A549 (cell line): ENCODE results near the gene IL1B. TPM values are rescaled to one million over a fixed set of nuclear protein-coding genes. Genes with fewer than 3 reads are reported as not detected.

Experiments used
- ATAC-seq, 2 experiments: fragments of 200-7000 bp in 1 of 2; fragments of >200 bp in 1 of 2; cut with Nextera tagmentation in 1 of 2; cut with Tn5 transposase in 1 of 2; 3 replicates each; pipeline versions ENCODE4 v1.8.0 to v1.9.1; 2018 to 2020; ENCODE audit warnings: mild to moderate bottlenecking in 1 of 2, moderate library complexity in 1 of 2
- CTCF ChIA-PET: fragments of 300-600 bp; sonication (Branson Sonifier 250); formaldehyde crosslinking; extraction: SDS; loops from one replicate; lab custom pipeline; 2021; ENCODE audit warnings: antibody characterized with exemption, inconsistent platforms; lab: Yijun Ruan, JAX
- POLR2A ChIA-PET: fragments of 350-600 bp; formaldehyde crosslinking; extraction: SDS; loops from one replicate; lab custom pipeline; 2021; ENCODE audit warnings: antibody characterized with exemption, inconsistent platforms; lab: Yijun Ruan, JAX
- DNase-seq, 2 experiments: peaks; one replicate each; pipeline versions ENCODE4 v3.0.0 to v3.0.0-alpha.2; 2011 to 2016; ENCODE audit warnings: low read depth in 1 of 2, low spot score in 1 of 2
- FAIRE-seq: peaks from 2 replicates; lab custom pipeline; 2011; peaks lifted over from hg19 to GRCh38; lab: Jason Lieb, UNC
- H3K27ac ChIP-seq, 2 experiments: fragments of >200 bp; sonication (Bioruptor Twin); formaldehyde crosslinking; 3 replicates each; pipeline ENCODE4 v1.5.1; 2016 to 2017
- H3K4me1 ChIP-seq: fragments of >200 bp; sonication (Bioruptor Twin); formaldehyde crosslinking; 3 replicates; pipeline ENCODE4 v1.6.1; 2016
- H3K4me2 ChIP-seq: fragments of >200 bp; sonication (Bioruptor Twin); formaldehyde crosslinking; 3 replicates; pipeline ENCODE4 v1.6.1; 2016
- H3K4me3 ChIP-seq: fragments of >200 bp; sonication (Bioruptor Twin); formaldehyde crosslinking; 3 replicates; pipeline ENCODE4 v1.5.1; 2016
- H3K9me3 ChIP-seq: fragments of >200 bp; sonication (Bioruptor Twin); formaldehyde crosslinking; 3 replicates; pipeline ENCODE4 v1.6.1; 2016
- BHLHE40 ChIP-seq: IDR thresholded peaks from 2 replicates; pipeline ENCODE4 v1.6.1; 2012; ENCODE audit warnings: low read depth, low read length, inconsistent platforms
- EHF ChIP-seq: fragments of 250-450 bp; sonication (Bioruptor Pico); IDR thresholded peaks from 2 replicates; pipeline ENCODE4 v1.5.0; 2020; ENCODE audit warnings: mild to moderate bottlenecking
- FOSL2 ChIP-seq, 2 experiments: fragments of 450-650 bp in 1 of 2; fragments of >200 bp in 1 of 2; sonication (Bioruptor Twin) in 1 of 2; formaldehyde crosslinking; IDR thresholded peaks; 2 replicates each; pipeline versions ENCODE4 v1.5.0 to v1.6.1; 2016 to 2020; ENCODE audit warnings: mild to moderate bottlenecking in 1 of 2, moderate library complexity in 1 of 2
- FOXS1 ChIP-seq: fragments of 250-450 bp; sonication (Bioruptor Pico); IDR thresholded peaks from 2 replicates; pipeline ENCODE4 v1.5.0; 2020; ENCODE audit warnings: mild to moderate bottlenecking, moderate library complexity
- HOXA7 ChIP-seq: fragments of 250-450 bp; sonication (Bioruptor Pico); IDR thresholded peaks from 2 replicates; pipeline ENCODE4 v1.5.0; 2020; ENCODE audit warnings: mild to moderate bottlenecking, moderate library complexity
- HOXB13 ChIP-seq: fragments of 250-450 bp; sonication (Bioruptor Pico); IDR thresholded peaks from 2 replicates; pipeline ENCODE4 v1.5.0; 2020; ENCODE audit warnings: low read depth, mild to moderate bottlenecking, moderate library complexity
- HOXB5 ChIP-seq: fragments of 250-450 bp; sonication (Bioruptor Pico); IDR thresholded peaks from 2 replicates; pipeline ENCODE4 v1.5.0; 2020; ENCODE audit warnings: mild to moderate bottlenecking, moderate library complexity
- MAFK ChIP-seq: fragments of 450-650 bp; IDR thresholded peaks from 2 replicates; pipeline ENCODE4 v1.6.1; 2014; ENCODE audit not compliant: partially characterized antibody
- RAD21 ChIP-seq, 2 experiments: fragments of >200 bp in 1 of 2; sonication (Bioruptor Twin) in 1 of 2; formaldehyde crosslinking in 1 of 2; IDR thresholded peaks in 1 of 2; conservative IDR thresholded peaks in 1 of 2; 2 replicates in 1 of 2; 3 replicates in 1 of 2; pipeline ENCODE4 v1.6.1; 2012 to 2018; ENCODE audit warnings: inconsistent platforms in 1 of 2
- WGBS: methylation state at CpG from one replicate; pipeline ENCODE4 v1.1.6; 2017; ENCODE audit errors: missing lambda C conversion rate; 5-methylcytosine and 5-hydroxymethylcytosine counted together
- polyA plus RNA-seq, 4 experiments: library from polyadenylated mRNA; depleted of rRNA in 3 of 4; stranded (reverse); fragments of >200 nt; fragmentation: RNase III in 1 of 4; extraction: RNeasy Plus Mini Kit Qiagen cat#74134 plus additional on column Dnase treatment in 1 of 4; gene quantifications; 2 replicates in 3 of 4; 3 replicates in 1 of 4; pipeline ENCODE4 v1.2.3, GENCODE V29; 2011 to 2017
- TF ChIP-seq, protein P1 (sequence below): fragments of >200 bp; sonication (Bioruptor Twin); formaldehyde crosslinking; IDR thresholded peaks from 2 replicates; pipeline ENCODE4 v1.6.1; 2016

IL1B gene
- polyA plus RNA-seq, 2 of the 4 experiments (the other 2 are of a cell fraction) = 0.54 to 0.70 TPM

DNA sequence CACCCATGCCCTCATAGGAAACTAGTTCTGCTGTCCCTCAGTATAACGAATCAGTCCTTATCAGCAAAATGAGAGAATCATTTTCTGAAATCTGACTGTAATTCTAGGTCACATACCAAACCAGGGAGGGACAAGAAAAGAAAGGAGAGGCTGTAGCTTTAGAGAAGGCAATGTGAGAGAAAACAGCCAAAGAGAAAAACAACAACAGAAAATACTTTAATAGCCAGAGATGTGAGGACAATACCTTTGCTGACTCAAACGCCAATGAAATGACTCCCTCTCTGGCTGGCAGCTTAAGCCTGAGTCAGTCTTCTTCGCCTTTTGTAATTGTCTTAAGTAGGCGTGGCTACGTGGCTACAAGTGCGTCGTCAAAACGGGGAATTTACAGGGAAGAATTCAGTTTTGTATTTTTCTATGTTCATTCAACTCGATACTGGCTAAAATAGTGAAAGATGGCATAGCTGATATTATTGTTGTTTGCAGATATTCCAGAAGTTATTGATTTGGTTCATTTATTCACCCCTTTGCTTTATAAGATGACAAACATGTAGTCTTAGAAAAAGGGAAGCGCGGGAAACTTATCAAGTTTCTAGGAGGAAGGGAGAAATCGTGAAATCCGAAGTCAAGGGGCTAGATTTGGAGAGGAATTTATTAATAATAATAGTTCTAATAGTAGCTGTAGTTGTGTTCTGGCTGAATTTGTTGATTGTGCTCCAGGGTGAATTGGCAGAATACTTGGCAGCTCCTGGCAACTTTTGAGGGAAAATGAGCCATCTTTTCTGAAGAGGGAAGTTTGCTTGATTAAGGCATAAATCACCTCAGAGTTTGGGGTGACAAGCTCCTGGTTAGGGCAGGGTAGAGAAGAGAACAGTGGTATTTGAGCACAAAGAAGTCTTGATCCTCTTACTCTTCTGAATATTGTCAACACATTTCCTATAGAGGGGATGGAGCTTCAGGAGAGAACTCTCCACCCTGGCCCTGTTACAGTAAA, 52.1 kb downstream of the IL1B start, which contains the start of gene IL1A:
IL1A (minus strand) TSS at position 295 of the 991 bp plus-strand sequence. CDS start 723 bp downstream, outside the sequence.
- WGBS = 20% methylated on average over 13 of the region's 13 CpGs
- ChIA-PET POLR2A (no interaction called here), CTCF (interaction anchor here (1.2 to 1.6 kb wide), 3 partner anchors 12 to 158 kb away, joined by 3 read pairs; no protein-coding TSS in a partner anchor)
- peak within 1 kb of the TSS in 1 of 2 experiments; percentile 29; a peak in 1 of 6 replicates for H3K27ac ChIP-seq
- DNase-seq = peak; percentile 51 to 69
- TF ChIP-seq MAFK (peak; percentile 41), FOSL2 (IDR thresholded peaks at IDR 0.05) (no peak), FOSL2 (CRISPR knock-in tag; IDR thresholded peaks at IDR 0.05) (0 out of 2 replicates have a peak, but pooled peaks have one; percentile 17), BHLHE40 (no peak), EHF (CRISPR knock-in tag) (no peak)
- TF ChIP-seq, all 56 proteins: peak for 2
- FAIRE-seq (peak; percentile 63), ATAC-seq (peak; percentile 89 to 91)
- H3K4me1 ChIP-seq = 0 out of 3 replicates have a peak, but pooled peaks cover 7% of the 10 kb centered on the region
- no peak within 1 kb of the TSS for H3K4me3 ChIP-seq
- no peaks in the 10 kb centered on the region for H3K9me3 ChIP-seq
- peak within 1 kb of the TSS; percentile 39 for H3K4me2 ChIP-seq

DNA sequence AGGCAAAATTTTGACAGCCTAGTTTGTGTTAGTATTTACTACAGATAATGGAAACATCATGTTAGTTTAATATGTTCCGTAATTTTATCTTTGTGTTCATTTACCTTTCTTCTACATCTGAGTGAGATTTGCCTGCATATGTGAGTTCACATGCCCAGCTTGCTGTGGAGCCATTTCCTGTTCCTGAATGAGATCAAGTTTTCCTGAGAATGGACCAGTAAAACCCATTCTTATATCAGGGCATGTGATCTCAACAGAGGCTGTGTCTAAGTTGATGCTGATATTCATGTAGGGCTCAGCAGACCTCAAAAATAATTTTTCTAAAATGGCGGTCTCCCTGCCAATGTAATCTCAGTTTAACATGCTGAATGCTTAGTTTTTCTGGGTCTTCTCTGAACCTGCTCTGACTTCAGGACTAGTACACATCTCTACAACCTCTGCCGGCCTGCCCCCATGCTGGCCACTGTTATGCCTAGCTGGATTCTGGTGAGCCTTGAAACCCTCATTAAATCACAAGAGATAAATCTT, 53.3 kb downstream of the IL1B start:
- POLR2A ChIA-PET = no interaction called here
- DNase-seq (no peak), FAIRE-seq (no peak), ATAC-seq (no peak)
- 0 out of 3 replicates have a peak, but pooled peaks cover 7% of the 10 kb centered on the region for H3K4me1 ChIP-seq
- H3K9me3 ChIP-seq = no peaks in the 10 kb centered on the region
- CTCF ChIA-PET = interaction anchor here (1.6 to 1.9 kb wide), 3 partner anchors 10 to 102 kb away, joined by 3 to 5 read pairs (median 4); no protein-coding TSS in a partner anchor
- H3K4me3 ChIP-seq = no peak overlapping the region
- no peak overlapping the region for H3K27ac ChIP-seq
- WGBS = 91% methylated on average over 3 of the region's 3 CpGs
- no peak overlapping the region for H3K4me2 ChIP-seq
- TF ChIP-seq RAD21 (conservative IDR thresholded peaks at IDR 0.05 in 1 of 2, IDR thresholded peaks at IDR 0.05 in 1 of 2) = no peak
- TF ChIP-seq FOXS1 (CRISPR knock-in tag) = no peak

DNA sequence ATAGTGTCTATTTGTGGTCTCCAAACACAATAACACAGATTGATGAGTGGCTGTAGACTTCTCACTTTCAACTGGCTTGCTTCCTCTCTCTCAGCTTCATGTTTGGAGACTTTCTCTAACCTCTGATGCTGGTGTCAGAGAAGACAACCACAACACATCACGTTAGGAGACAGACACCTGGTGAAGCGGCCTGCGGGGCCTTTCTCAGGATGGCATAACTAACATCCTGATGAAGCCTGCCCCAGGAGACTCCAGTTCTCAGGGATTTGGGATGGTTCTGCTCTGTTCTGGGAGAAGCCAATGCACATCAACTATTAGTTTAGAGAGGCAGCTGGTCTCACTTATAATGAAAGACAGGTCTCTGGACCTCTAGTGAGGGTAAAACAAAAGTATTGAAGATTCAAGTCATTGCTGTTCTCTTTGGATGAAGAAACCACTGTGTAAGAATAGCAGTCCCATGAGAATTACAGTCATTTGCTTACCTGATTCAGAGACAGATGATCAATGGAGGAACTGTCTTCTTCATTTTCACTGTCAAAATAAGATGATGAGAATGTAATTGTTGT, 54.3 kb downstream of the IL1B start:
- Histone ChIP-seq H3K9me3 (no peaks in the 10 kb centered on the region), H3K27ac (no peak overlapping the region), H3K4me1 (0 out of 3 replicates have a peak, but pooled peaks cover 7% of the 10 kb centered on the region), H3K4me2 (no peak overlapping the region), H3K4me3 (no peak overlapping the region)
- POLR2A ChIA-PET = no interaction called here
- DNase-seq = no peak
- no peak for FAIRE-seq
- TF ChIP-seq HOXB5 (CRISPR knock-in tag) (no peak), HOXA7 (CRISPR knock-in tag) (no peak), HOXB13 (CRISPR knock-in tag) (no peak)
- TF ChIP-seq, protein P1, sequence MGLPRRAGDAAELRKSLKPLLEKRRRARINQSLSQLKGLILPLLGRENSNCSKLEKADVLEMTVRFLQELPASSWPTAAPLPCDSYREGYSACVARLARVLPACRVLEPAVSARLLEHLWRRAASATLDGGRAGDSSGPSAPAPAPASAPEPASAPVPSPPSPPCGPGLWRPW = no peak
- CTCF ChIA-PET = interaction anchor here (1.6 to 2.6 kb wide), 3 partner anchors 9 to 103 kb away, joined by 4 to 12 read pairs (median 5); no protein-coding TSS in a partner anchor
- no peak for ATAC-seq
- WGBS = 87% methylated on average over 3 of the region's 3 CpGs

Other genes starting within 250 kb of the IL1B start
- 86.8 and 88.7 TPM in 2 replicates for gene SLC20A1, start 190.8 kb downstream of the IL1B start, polyA plus RNA-seq (2011; rRNA removed)
- gene SLC20A1, start 190.8 kb downstream of the IL1B start, polyA plus RNA-seq (2017; fragmentation: RNase III; extraction: RNeasy Plus Mini Kit Qiagen cat#74134 plus additional on column Dnase treatment) = 71.0 to 83.6 TPM (median 74.3 TPM) in 3 replicates
- not detected in 2 replicates for gene NT5DC4, start 115.8 kb downstream of the IL1B start, polyA plus RNA-seq (2011; rRNA removed)
- not detected in 3 replicates for gene NT5DC4, start 115.8 kb downstream of the IL1B start, polyA plus RNA-seq (2017; fragmentation: RNase III; extraction: RNeasy Plus Mini Kit Qiagen cat#74134 plus additional on column Dnase treatment)
- 11.3 and 14.0 TPM in 2 replicates for gene CKAP2L, start 72.2 kb downstream of the IL1B start, polyA plus RNA-seq (2011; rRNA removed)
- 14.0 to 17.1 TPM (median 15.9 TPM) in 3 replicates for gene CKAP2L, start 72.2 kb downstream of the IL1B start, polyA plus RNA-seq (2017; fragmentation: RNase III; extraction: RNeasy Plus Mini Kit Qiagen cat#74134 plus additional on column Dnase treatment)
- 0.25 and 0.95 TPM in 2 replicates for gene IL1A, start 52.3 kb downstream of the IL1B start, polyA plus RNA-seq (2011; rRNA removed)
- gene IL1A, start 52.3 kb downstream of the IL1B start, polyA plus RNA-seq (2017; fragmentation: RNase III; extraction: RNeasy Plus Mini Kit Qiagen cat#74134 plus additional on column Dnase treatment) = 0.10 to 0.11 TPM in 2 of 3 replicates, not detected in the other
- gene IL37, start 74.4 kb upstream of the IL1B start, polyA plus RNA-seq (2011; rRNA removed) = not detected in 2 replicates
- gene IL37, start 74.4 kb upstream of the IL1B start, polyA plus RNA-seq (2017; fragmentation: RNase III; extraction: RNeasy Plus Mini Kit Qiagen cat#74134 plus additional on column Dnase treatment) = not detected in 3 replicates
- gene IL36G, start 141.2 kb upstream of the IL1B start, polyA plus RNA-seq (2011; rRNA removed) = 0.13 and 0.16 TPM in 2 replicates
- not detected in 3 replicates for gene IL36G, start 141.2 kb upstream of the IL1B start, polyA plus RNA-seq (2017; fragmentation: RNase III; extraction: RNeasy Plus Mini Kit Qiagen cat#74134 plus additional on column Dnase treatment)
- not detected in 2 replicates for gene IL36A, start 168.7 kb upstream of the IL1B start, polyA plus RNA-seq (2011; rRNA removed)
- not detected in 3 replicates for gene IL36A, start 168.7 kb upstream of the IL1B start, polyA plus RNA-seq (2017; fragmentation: RNase III; extraction: RNeasy Plus Mini Kit Qiagen cat#74134 plus additional on column Dnase treatment)
- gene IL36B, start 216.1 kb upstream of the IL1B start, polyA plus RNA-seq (2011; rRNA removed) = not detected in 2 replicates
- gene IL36B, start 216.1 kb upstream of the IL1B start, polyA plus RNA-seq (2017; fragmentation: RNase III; extraction: RNeasy Plus Mini Kit Qiagen cat#74134 plus additional on column Dnase treatment) = not detected in 3 replicates
- not detected in 2 replicates for gene IL36RN, start 222.4 kb upstream of the IL1B start, polyA plus RNA-seq (2011; rRNA removed)
- not detected in 3 replicates for gene IL36RN, start 222.4 kb upstream of the IL1B start, polyA plus RNA-seq (2017; fragmentation: RNase III; extraction: RNeasy Plus Mini Kit Qiagen cat#74134 plus additional on column Dnase treatment)
- gene IL1F10, start 231.2 kb upstream of the IL1B start, polyA plus RNA-seq (2011; rRNA removed) = not detected in 2 replicates
- not detected in 3 replicates for gene IL1F10, start 231.2 kb upstream of the IL1B start, polyA plus RNA-seq (2017; fragmentation: RNase III; extraction: RNeasy Plus Mini Kit Qiagen cat#74134 plus additional on column Dnase treatment)